ENCODE data around the gene WWOX. TPM values are rescaled to one million over a fixed set of nuclear protein-coding genes. Genes with fewer than 3 reads are reported as not detected.

Gene WWOX
- total RNA-seq, 1 donor from 2014 or later: 8.9 TPM

DNA sequence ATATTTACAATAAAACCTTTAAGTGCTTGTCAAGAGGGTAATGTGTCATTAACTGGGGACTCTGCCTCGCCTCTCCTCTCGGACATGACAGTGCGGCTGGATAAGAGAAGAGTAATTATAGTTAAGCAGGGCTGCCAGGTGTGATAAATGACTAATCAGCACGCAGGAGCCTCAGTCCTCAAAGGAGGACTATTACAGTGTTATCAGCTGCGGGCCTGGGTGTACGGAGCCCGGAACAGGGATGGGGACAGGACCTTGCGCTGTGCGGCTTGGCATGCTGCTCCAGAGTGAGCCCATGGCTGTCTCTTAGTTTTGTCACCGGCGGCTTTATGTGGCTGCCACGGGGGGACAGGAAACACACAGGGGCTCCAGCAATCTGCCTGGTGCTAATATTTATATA is 893.9 kb downstream of the WWOX start:
- H3K4me3 ChIP-seq: peak overlapping the region; percentile 20
- peaks cover 31% of the 10 kb centered on the region for H3K27me3 ChIP-seq (ENCODE audit: low read depth)
- intact Hi-C loops (cut with micrococcal nuclease): no loop called here
- H3K9me3 ChIP-seq (replicated peaks): no peaks in the 10 kb centered on the region
- H3K36me3 ChIP-seq: no peaks in the 10 kb centered on the region
- DNase-seq: peak; percentile 21
- peaks cover 14% of the 10 kb centered on the region for H3K4me1 ChIP-seq
- TF ChIP-seq, protein P1, sequence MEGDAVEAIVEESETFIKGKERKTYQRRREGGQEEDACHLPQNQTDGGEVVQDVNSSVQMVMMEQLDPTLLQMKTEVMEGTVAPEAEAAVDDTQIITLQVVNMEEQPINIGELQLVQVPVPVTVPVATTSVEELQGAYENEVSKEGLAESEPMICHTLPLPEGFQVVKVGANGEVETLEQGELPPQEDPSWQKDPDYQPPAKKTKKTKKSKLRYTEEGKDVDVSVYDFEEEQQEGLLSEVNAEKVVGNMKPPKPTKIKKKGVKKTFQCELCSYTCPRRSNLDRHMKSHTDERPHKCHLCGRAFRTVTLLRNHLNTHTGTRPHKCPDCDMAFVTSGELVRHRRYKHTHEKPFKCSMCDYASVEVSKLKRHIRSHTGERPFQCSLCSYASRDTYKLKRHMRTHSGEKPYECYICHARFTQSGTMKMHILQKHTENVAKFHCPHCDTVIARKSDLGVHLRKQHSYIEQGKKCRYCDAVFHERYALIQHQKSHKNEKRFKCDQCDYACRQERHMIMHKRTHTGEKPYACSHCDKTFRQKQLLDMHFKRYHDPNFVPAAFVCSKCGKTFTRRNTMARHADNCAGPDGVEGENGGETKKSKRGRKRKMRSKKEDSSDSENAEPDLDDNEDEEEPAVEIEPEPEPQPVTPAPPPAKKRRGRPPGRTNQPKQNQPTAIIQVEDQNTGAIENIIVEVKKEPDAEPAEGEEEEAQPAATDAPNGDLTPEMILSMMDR (IDR thresholded peaks at IDR 0.05; ENCODE audit: borderline replicate concordance): no peak
- no peak overlapping the region for H3K27ac ChIP-seq (replicated peaks)

DNA sequence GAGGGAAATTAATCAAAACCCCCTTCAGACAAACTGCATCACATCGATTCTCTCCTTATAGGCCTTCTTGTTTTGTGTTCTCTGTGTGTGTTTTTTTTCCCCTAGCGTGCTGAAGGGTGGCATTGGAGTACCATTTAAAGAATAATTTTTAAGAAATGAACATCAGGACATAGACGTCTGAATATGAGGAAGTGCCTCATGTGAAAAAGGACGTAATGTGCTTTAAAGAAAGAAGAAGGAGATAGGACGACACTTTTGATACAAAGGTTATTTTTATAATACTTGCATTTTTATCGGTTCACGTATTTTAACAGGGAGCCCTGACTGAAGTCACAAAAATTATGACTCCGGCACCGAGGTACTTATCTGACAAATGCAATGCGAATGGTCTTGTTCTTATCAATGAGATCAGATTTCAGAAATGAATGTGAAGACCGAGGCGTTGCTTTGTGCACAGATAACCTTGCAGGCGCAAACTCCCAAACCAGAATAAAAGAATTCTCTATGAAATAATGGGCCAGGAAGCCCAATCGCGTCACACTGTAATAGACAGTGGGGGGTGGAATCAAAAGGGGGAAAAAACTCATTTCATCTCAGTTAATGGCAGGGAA is 894.8 kb downstream of the WWOX start:
- no peaks in the 10 kb centered on the region for H3K36me3 ChIP-seq
- peaks cover 14% of the 10 kb centered on the region for H3K4me1 ChIP-seq
- H3K4me3 ChIP-seq: no peak overlapping the region
- intact Hi-C loops (cut with micrococcal nuclease): no loop called here
- TF ChIP-seq, protein P1 (IDR thresholded peaks at IDR 0.05; ENCODE audit: borderline replicate concordance): no peak
- no peak overlapping the region for H3K27ac ChIP-seq (replicated peaks)
- no peak for DNase-seq
- no peaks in the 10 kb centered on the region for H3K9me3 ChIP-seq (replicated peaks)
- H3K27me3 ChIP-seq (ENCODE audit: low read depth): peaks cover 33% of the 10 kb centered on the region

DNA sequence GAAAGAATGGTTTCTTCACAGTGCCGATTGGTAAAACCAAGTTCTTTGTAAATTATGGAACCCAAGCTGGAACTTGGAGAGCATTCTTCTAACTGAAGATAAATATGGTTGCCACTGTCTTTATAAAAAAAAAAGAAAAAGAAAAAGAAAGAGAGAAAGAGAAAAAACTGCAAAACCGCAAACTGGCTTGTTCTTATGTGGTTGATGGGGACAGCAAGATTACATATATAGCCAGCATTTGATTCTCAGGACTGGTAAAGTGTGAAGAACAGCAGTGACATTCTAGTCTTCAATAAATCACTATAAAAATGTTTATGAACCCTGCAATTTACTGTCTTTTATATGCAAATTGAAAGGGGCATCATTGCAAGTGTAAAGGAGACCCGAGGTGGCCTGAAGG is 896.0 kb downstream of the WWOX start:
- Histone ChIP-seq H3K9me3 (replicated peaks) (no peaks in the 10 kb centered on the region), H3K4me1 (peaks cover 14% of the 10 kb centered on the region), H3K27ac (replicated peaks) (no peak overlapping the region), H3K36me3 (no peaks in the 10 kb centered on the region), H3K27me3 (ENCODE audit: low read depth) (peaks cover 33% of the 10 kb centered on the region), H3K4me3 (no peak overlapping the region)
- DNase-seq: no peak
- TF ChIP-seq, protein P1 (IDR thresholded peaks at IDR 0.05; ENCODE audit: borderline replicate concordance): no peak
- intact Hi-C loops (cut with micrococcal nuclease): no loop called here

DNA sequence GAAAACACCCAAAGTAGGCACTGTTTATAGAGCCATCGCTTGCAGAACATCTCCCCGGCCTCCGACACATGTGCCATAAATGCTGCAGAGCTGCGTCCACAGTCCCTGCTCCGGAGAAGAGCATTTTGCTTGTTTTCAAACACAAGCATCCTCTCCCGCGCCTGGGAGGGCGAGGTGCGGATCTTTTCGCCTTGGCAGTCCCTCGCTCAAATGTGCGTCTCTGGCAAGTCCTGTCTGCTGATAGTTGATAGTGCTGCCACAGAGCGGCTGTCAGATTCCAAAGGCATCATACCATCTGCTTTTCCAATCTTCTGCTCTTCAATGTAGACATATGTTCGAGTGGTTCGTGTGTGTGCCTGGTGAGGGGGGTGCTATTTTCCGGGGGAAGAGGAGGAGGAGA is 897.3 kb downstream of the WWOX start:
- Histone ChIP-seq H3K4me1 (peaks cover 14% of the 10 kb centered on the region), H3K36me3 (no peaks in the 10 kb centered on the region), H3K27ac (replicated peaks) (no peak overlapping the region), H3K27me3 (ENCODE audit: low read depth) (peaks cover 33% of the 10 kb centered on the region), H3K9me3 (replicated peaks) (no peaks in the 10 kb centered on the region), H3K4me3 (no peak overlapping the region)
- DNase-seq: no peak
- intact Hi-C loops (cut with micrococcal nuclease): no loop called here
- TF ChIP-seq, protein P1 (IDR thresholded peaks at IDR 0.05; ENCODE audit: borderline replicate concordance): no peak

DNA sequence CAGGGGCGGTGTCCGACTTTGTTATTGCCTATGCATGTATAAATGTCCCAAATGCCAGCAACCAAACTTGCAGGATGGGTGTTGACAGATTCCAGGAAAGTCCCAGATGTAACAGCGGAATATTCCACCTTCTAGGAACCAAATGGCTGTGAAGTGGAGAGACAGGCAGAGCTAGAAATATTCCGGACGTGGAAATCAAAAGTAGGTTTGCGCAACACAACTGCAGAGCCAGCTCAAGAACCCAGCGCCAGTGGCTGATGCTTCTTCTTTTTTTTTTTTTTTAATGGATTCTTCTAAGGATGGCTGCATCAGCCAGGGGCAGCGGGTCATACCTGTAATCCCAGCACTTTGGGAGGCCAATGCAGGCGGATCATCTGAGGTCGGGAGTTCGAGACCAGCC is 899.4 kb downstream of the WWOX start:
- Histone ChIP-seq H3K27me3 (ENCODE audit: low read depth) (peaks cover 33% of the 10 kb centered on the region), H3K4me3 (no peak overlapping the region), H3K36me3 (no peaks in the 10 kb centered on the region), H3K27ac (replicated peaks) (no peak overlapping the region), H3K9me3 (replicated peaks) (no peaks in the 10 kb centered on the region), H3K4me1 (peaks cover 2% of the 10 kb centered on the region)
- DNase-seq: no peak
- TF ChIP-seq, protein P1 (IDR thresholded peaks at IDR 0.05; ENCODE audit: borderline replicate concordance): no peak
- intact Hi-C loops (cut with micrococcal nuclease): no loop called here

Measured in left ventricle myocardium inferior (tissue), 1 donor.